Embryonic facial prominence (tissue), 1 donor: ENCODE measurements around the gene IDH2.
"Not testable (repeated sequence)": the region's sequence is repeated elsewhere in the genome, so short reads cannot be mapped to it uniquely, and the experiment has no call there.

Source experiments
- DNase-seq: peaks from one replicate; pipeline ENCODE4 v3.0.0-alpha.2; 2016; ENCODE audit errors: extremely low spot score

The IDH2 gene

GRCh38 chr15:90115783-90116182 is 13.5 kb upstream of the IDH2 start:
- DNase-seq = no peak

- DNase-seq = no peak
These were observed 12.2 kb upstream of the IDH2 start for GRCh38 chr15:90114451-90114901.

- no peak for DNase-seq
These were observed 10.9 kb upstream of the IDH2 start for GRCh38 chr15:90113166-90113565.

GRCh38 chr15:90109163-90109751 is 7.0 kb upstream of the IDH2 start:
- DNase-seq = not testable (repeated sequence)

GRCh38 chr15:90108038-90108437 is 5.8 kb upstream of the IDH2 start:
- not testable (repeated sequence) for DNase-seq

- no peak for DNase-seq
These were observed 4.4 kb upstream of the IDH2 start for GRCh38 chr15:90106522-90107117.

- DNase-seq = no peak
These were observed 3.3 kb upstream of the IDH2 start for GRCh38 chr15:90105521-90105920.

GRCh38 chr15:90104551-90104950 is 2.3 kb upstream of the IDH2 start:
- DNase-seq = no peak

- DNase-seq = no peak
These were observed 1.5 kb upstream of the IDH2 start for GRCh38 chr15:90103701-90104329.

- no peak for DNase-seq
These were observed 919 bp downstream of the IDH2 start for GRCh38 chr15:90101130-90101968.

- no peak for DNase-seq
These were observed 2.1 kb downstream of the IDH2 start for GRCh38 chr15:90099868-90100831.

GRCh38 chr15:90099072-90099867 is 3.0 kb downstream of the IDH2 start:
- DNase-seq = no peak

GRCh38 chr15:90097475-90097874 is 4.8 kb downstream of the IDH2 start:
- DNase-seq = no peak

- no peak for DNase-seq
These were observed 6.7 kb downstream of the IDH2 start for GRCh38 chr15:90095521-90095959.

- no peak for DNase-seq
These were observed 10.9 kb downstream of the IDH2 start for GRCh38 chr15:90091156-90091931.

GRCh38 chr15:90090226-90090848 is 11.9 kb downstream of the IDH2 start:
- DNase-seq = no peak

GRCh38 chr15:90087454-90088154 is 14.7 kb downstream of the IDH2 start:
- DNase-seq = no peak

- no peak for DNase-seq
These were observed 15.4 kb downstream of the IDH2 start for GRCh38 chr15:90086868-90087268.
